H9 (cell line): ENCODE measurements around the gene MYO18B. TPM values are rescaled to one million over a fixed set of nuclear protein-coding genes. Genes with fewer than 3 reads are reported as not detected.

ENCODE experiments used
- DNase-seq: peaks from one replicate; pipeline ENCODE4 v3.0.0-alpha.2; 2017
- H2AFZ ChIP-seq: one replicate; pipeline ENCODE4 v1.6.1; 2013; ENCODE audit warnings: mild to moderate bottlenecking, low read length, control low read depth, moderate library complexity
- H2AK5ac ChIP-seq: 2 replicates; pipeline ENCODE4 v1.6.1; 2013; ENCODE audit warnings: low read length, control low read depth, mixed read lengths; ENCODE audit not compliant: insufficient read length
- H2BK120ac ChIP-seq: one replicate; pipeline ENCODE4 v1.6.1; 2013; ENCODE audit warnings: low read depth, mild to moderate bottlenecking, low read length, control low read depth, inconsistent platforms; ENCODE audit not compliant: poor library complexity, severe bottlenecking
- H2BK12ac ChIP-seq: 2 replicates; pipeline ENCODE4 v1.6.1; 2013; ENCODE audit warnings: low read length, control low read depth, mixed read lengths, low read depth; ENCODE audit not compliant: insufficient read length
- H2BK15ac ChIP-seq: 2 replicates; pipeline ENCODE4 v1.6.1; 2013; ENCODE audit warnings: low read depth, low read length, control low read depth
- H2BK20ac ChIP-seq: one replicate; pipeline ENCODE4 v1.6.1; 2013; ENCODE audit warnings: low read depth, mild to moderate bottlenecking, low read length, control low read depth, inconsistent platforms; ENCODE audit not compliant: poor library complexity, severe bottlenecking
- H2BK5ac ChIP-seq: 2 replicates; pipeline ENCODE4 v1.6.1; 2013; ENCODE audit warnings: low read length, control low read depth, mixed read lengths; ENCODE audit not compliant: insufficient read length
- H3K14ac ChIP-seq: 2 replicates; pipeline ENCODE4 v1.6.1; 2013; ENCODE audit warnings: low read length, control low read depth; ENCODE audit not compliant: insufficient read depth
- H3K18ac ChIP-seq: 2 replicates; pipeline ENCODE4 v1.6.1; 2013; ENCODE audit warnings: low read depth, mild to moderate bottlenecking, mixed read lengths, low read length, control low read depth; ENCODE audit not compliant: insufficient read length
- H3K23ac ChIP-seq: 2 replicates; pipeline ENCODE4 v1.6.1; 2013; ENCODE audit warnings: low read length, control low read depth, mixed read lengths, low read depth; ENCODE audit not compliant: insufficient read length
- H3K23me2 ChIP-seq: 2 replicates; pipeline ENCODE4 v1.6.1; 2013; ENCODE audit warnings: low read depth, mild to moderate bottlenecking, mixed read lengths, low read length, control low read depth; ENCODE audit not compliant: insufficient read length, poor library complexity, severe bottlenecking
- H3K27ac ChIP-seq: 2 replicates; pipeline ENCODE4 v1.5.1; 2013; ENCODE audit warnings: low read length, control low read depth, mixed read lengths, low read depth; ENCODE audit not compliant: insufficient read length
- H3K27me3 ChIP-seq: 2 replicates; pipeline ENCODE4 v1.6.1; 2013; ENCODE audit warnings: low read length, control low read depth, inconsistent platforms; ENCODE audit not compliant: insufficient read depth
- H3K4ac ChIP-seq: 2 replicates; pipeline ENCODE4 v1.6.1; 2013; ENCODE audit warnings: low read depth, mild to moderate bottlenecking, control low read depth, inconsistent platforms, low read length, moderate library complexity
- H3K4me1 ChIP-seq: 2 replicates; pipeline ENCODE4 v1.6.1; 2013; ENCODE audit warnings: low read length, control low read depth, inconsistent platforms; ENCODE audit not compliant: insufficient read depth
- H3K4me2 ChIP-seq: 2 replicates; pipeline ENCODE4 v1.6.1; 2013; ENCODE audit warnings: low read length, control low read depth, mixed read lengths; ENCODE audit not compliant: insufficient read length, insufficient read depth
- H3K56ac ChIP-seq: 2 replicates; pipeline ENCODE4 v1.6.1; 2013; ENCODE audit warnings: low read depth, mild to moderate bottlenecking, mixed read lengths, low read length, control low read depth; ENCODE audit not compliant: insufficient read length
- H3K79me1 ChIP-seq: 2 replicates; pipeline ENCODE4 v1.6.1; 2013; ENCODE audit warnings: low read depth, mild to moderate bottlenecking, moderate library complexity, low read length, control low read depth, inconsistent platforms; ENCODE audit not compliant: insufficient read depth, poor library complexity, severe bottlenecking
- H3K79me2 ChIP-seq: 2 replicates; pipeline ENCODE4 v1.6.1; 2013; ENCODE audit warnings: low read length, control low read depth, inconsistent platforms; ENCODE audit not compliant: insufficient read depth
- H3K9ac ChIP-seq: 2 replicates; pipeline ENCODE4 v1.6.1; 2013; ENCODE audit warnings: low read length, control low read depth, mixed read lengths; ENCODE audit not compliant: insufficient read length; ENCODE audit errors: extremely low read depth
- H3K9me3 ChIP-seq: one replicate; pipeline ENCODE4 v1.6.1; 2013; ENCODE audit warnings: low read depth, low read length, inconsistent platforms; ENCODE audit not compliant: control insufficient read depth
- H3T11ph ChIP-seq: one replicate; pipeline ENCODE4 v1.6.1; 2013; ENCODE audit warnings: mild to moderate bottlenecking, low read length, control low read depth, inconsistent platforms
- H4K20me1 ChIP-seq: one replicate; pipeline ENCODE4 v1.6.1; 2013; ENCODE audit not compliant: control insufficient read depth, insufficient read length, insufficient read depth
- H4K5ac ChIP-seq: 2 replicates; pipeline ENCODE4 v1.6.1; 2013; ENCODE audit warnings: low read depth, mild to moderate bottlenecking, mixed read lengths, low read length, control low read depth; ENCODE audit not compliant: insufficient read length
- H4K8ac ChIP-seq: replicated peaks from 2 replicates; pipeline ENCODE4 v1.6.1; 2013; ENCODE audit warnings: low read length, control low read depth, mixed read lengths, low read depth; ENCODE audit not compliant: insufficient read length
- H4K91ac ChIP-seq: 2 replicates; pipeline ENCODE4 v1.6.1; 2013; ENCODE audit warnings: low read depth, mild to moderate bottlenecking, moderate library complexity, mixed read lengths, low read length, control low read depth; ENCODE audit not compliant: insufficient read length
- H3K27ac Mint-ChIP-seq, 3 experiments: 2 replicates in 2 of 3; 3 replicates in 1 of 3; pipeline ENCODE4 v1.8.0; 2020 to 2021; ENCODE audit warnings: mixed read lengths in 3 of 3, mild to moderate bottlenecking in 1 of 3, moderate library complexity in 1 of 3
- H3K27me3 Mint-ChIP-seq: 2 replicates; pipeline ENCODE4 v1.8.0; 2021; ENCODE audit warnings: low read depth, mild to moderate bottlenecking, moderate library complexity, mixed read lengths
- H3K36me3 Mint-ChIP-seq, 3 experiments: 2 replicates in 2 of 3; 3 replicates in 1 of 3; pipeline ENCODE4 v1.8.0; 2020 to 2021; ENCODE audit warnings: low read depth in 3 of 3, mixed read lengths in 3 of 3; ENCODE audit not compliant: insufficient read depth in 1 of 3
- H3K4me1 Mint-ChIP-seq, 2 experiments: 2 replicates each; pipeline ENCODE4 v1.8.0; 2020; ENCODE audit warnings: mixed read lengths in 2 of 2
- H3K4me3 Mint-ChIP-seq, 2 experiments: 2 replicates in 1 of 2; 3 replicates in 1 of 2; pipeline ENCODE4 v1.8.0; 2020 to 2021; ENCODE audit warnings: mild to moderate bottlenecking in 2 of 2, mixed read lengths in 2 of 2, moderate library complexity in 1 of 2
- H3K9me3 Mint-ChIP-seq, 2 experiments: 2 replicates in 1 of 2; 3 replicates in 1 of 2; pipeline ENCODE4 v1.8.0; 2020; ENCODE audit warnings: mild to moderate bottlenecking in 2 of 2, mixed read lengths in 2 of 2, moderate library complexity in 1 of 2
- CTCF ChIP-seq: fragments of 200-600 bp; sonication (generic); conservative IDR thresholded peaks from 3 replicates; pipeline ENCODE4 v1.8.0; 2021; ENCODE audit warnings: antibody characterized with exemption, mild to moderate bottlenecking
- WGBS: extraction: QIAGEN DNeasy Blood & Tissue Kit; methylation state at CpG from one replicate; pipeline ENCODE4 v1.1.7; 2013; ENCODE audit warnings: missing lambda C conversion rate, low lambda C conversion rate, mixed read lengths; ENCODE audit not compliant: insufficient read length; ENCODE audit errors: extremely low coverage; 5-methylcytosine and 5-hydroxymethylcytosine counted together
- total RNA-seq: library from RNA; stranded (reverse); gene quantifications from 2 replicates; pipeline ENCODE4 v1.2.1, GENCODE V29; 2021

Gene MYO18B
- total RNA-seq, 1 experiment from 2014 or later, result 0.46 TPM

GRCh38 chr22:25908212-25908611 lies 166.2 kb downstream of the MYO18B start:
- peaks cover 6 to 7% of the 10 kb centered on the region in 2 experiments for H3K9me3 Mint-ChIP-seq
- H3K27ac ChIP-seq, result no peak overlapping the region
- H3K14ac ChIP-seq, result no peak overlapping the region; the same call in 1 of the 2 replicates
- H2BK20ac ChIP-seq, result no peak overlapping the region
- H3K4me1 Mint-ChIP-seq, result peaks cover 21% of the 10 kb centered on the region in 2 experiments
- no peak overlapping the region for H3T11ph ChIP-seq
- no peak overlapping the region for H2AK5ac ChIP-seq
- H2AFZ ChIP-seq, result no peak overlapping the region
- TF ChIP-seq CTCF, result no peak
- H2BK12ac ChIP-seq, result no peak overlapping the region
- no peak overlapping the region for H4K8ac ChIP-seq
- peaks cover 24% of the 10 kb centered on the region for H3K27me3 Mint-ChIP-seq
- no peak overlapping the region for H3K18ac ChIP-seq
- H3K23me2 ChIP-seq, result no peaks in the 10 kb centered on the region
- peaks cover 2% of the 10 kb centered on the region for H4K20me1 ChIP-seq
- H4K91ac ChIP-seq, result no peak overlapping the region
- H2BK5ac ChIP-seq, result no peak overlapping the region
- WGBS, result no CpG with 5 or more reads among the region's 13 CpGs
- no peaks in the 10 kb centered on the region for H3K27me3 ChIP-seq
- H3K79me1 ChIP-seq, result no peaks in the 10 kb centered on the region
- H3K27ac Mint-ChIP-seq, result no peak overlapping the region
- H3K4ac ChIP-seq, result no peak overlapping the region
- no peak overlapping the region for H3K4me3 Mint-ChIP-seq
- H3K9me3 ChIP-seq, result no peaks in the 10 kb centered on the region
- H2BK120ac ChIP-seq, result no peak overlapping the region
- H3K23ac ChIP-seq, result no peak overlapping the region
- H2BK15ac ChIP-seq, result no peak overlapping the region
- H3K36me3 Mint-ChIP-seq, result peaks cover 3 to 7% (median 4%) of the 10 kb centered on the region in 3 experiments; a peak in 4 of 7 replicates
- no peaks in the 10 kb centered on the region for H3K79me2 ChIP-seq
- H3K4me1 ChIP-seq, result peaks cover 3% of the 10 kb centered on the region; the same call in 1 of the 2 replicates
- no peak overlapping the region for H4K5ac ChIP-seq
- no peak overlapping the region for H3K56ac ChIP-seq
- no peak overlapping the region for H3K9ac ChIP-seq
- DNase-seq, result no peak
- H3K4me2 ChIP-seq, result no peak overlapping the region
